GM12878 (cell line): ENCODE results near the gene CNPY1. TPM values are rescaled to one million over a fixed set of nuclear protein-coding genes. Genes with fewer than 3 reads are reported as not detected.

Experiments used
- ATAC-seq: fragments of 200-7000 bp; cut with Tn5 transposase; 3 replicates; pipeline ENCODE4 v1.9.1; 2020; ENCODE audit warnings: mild to moderate bottlenecking, moderate library complexity
- BruUV-seq: library from RNA; stranded (reverse); fragments of 400-500 nt; replicated peaks from 2 replicates; lab custom pipeline; 2021; lab: Mats Ljungman, UMichigan
- CTCF ChIA-PET: fragments of 300-600 bp; sonication (Branson Sonifier 250); formaldehyde crosslinking; extraction: SDS; loops from one replicate; lab custom pipeline; 2021; ENCODE audit warnings: inconsistent platforms; lab: Yijun Ruan, JAX
- POLR2A ChIA-PET: fragments of 350-600 bp; formaldehyde crosslinking; extraction: SDS; loops from one replicate; lab custom pipeline; 2021; ENCODE audit warnings: inconsistent platforms; lab: Charles Lee
- RAD21 ChIA-PET: fragments of 300-600 bp; sonication (Branson Sonifier 250); formaldehyde crosslinking; loops from one replicate; lab custom pipeline; 2023; ENCODE audit warnings: antibody characterized with exemption; ENCODE audit not compliant: unreplicated experiment; lab: Charles Lee
- SMC1A ChIA-PET: fragments of 300-600 bp; sonication (Branson Sonifier 250); formaldehyde crosslinking; loops from one replicate; lab custom pipeline; 2023; ENCODE audit not compliant: unreplicated experiment, uncharacterized antibody; lab: Charles Lee
- DNase-seq: peaks from one replicate; pipeline ENCODE4 v3.0.0-alpha.2; 2011; ENCODE audit warnings: low read depth, low spot score
- FAIRE-seq: peaks from 3 replicates; lab custom pipeline; 2011; peaks lifted over from hg19 to GRCh38; lab: Jason Lieb, UNC
- H2AFZ ChIP-seq: 2 replicates; pipeline ENCODE4 v1.6.0; 2011; ENCODE audit warnings: low read depth, low read length, control low read depth; ENCODE audit not compliant: control insufficient read depth
- H3K27ac ChIP-seq: 2 replicates; pipeline ENCODE4 v1.5.1; 2011; ENCODE audit warnings: control low read depth; ENCODE audit not compliant: control insufficient read depth, insufficient read depth
- H3K27me3 ChIP-seq, 2 experiments: replicated peaks in 1 of 2; 2 replicates each; pipeline versions ENCODE4 v1.6.0 to v1.6.1; 2011; ENCODE audit warnings: low read length in 1 of 2; ENCODE audit not compliant: control insufficient read depth in 2 of 2, insufficient read depth in 2 of 2
- H3K36me3 ChIP-seq, 2 experiments: 2 replicates each; pipeline ENCODE4 v1.5.1; 2011; ENCODE audit warnings: low read length in 1 of 2; ENCODE audit not compliant: control insufficient read depth in 2 of 2, insufficient read depth in 2 of 2
- H3K4me1 ChIP-seq: 2 replicates; pipeline ENCODE4 v1.6.1; 2011; ENCODE audit warnings: mild to moderate bottlenecking, low read length, moderate library complexity, mixed read lengths; ENCODE audit not compliant: control insufficient read depth, insufficient read depth
- H3K4me2 ChIP-seq: 2 replicates; pipeline ENCODE4 v1.6.0; 2011; ENCODE audit warnings: control low read depth; ENCODE audit not compliant: control insufficient read depth, insufficient read depth
- H3K4me3 ChIP-seq: fragments of 200-600 bp; sonication (generic); 2 replicates; pipeline ENCODE4 v1.5.1; 2016
- H3K79me2 ChIP-seq: 2 replicates; pipeline ENCODE4 v1.6.0; 2011; ENCODE audit warnings: low read length; ENCODE audit not compliant: control insufficient read depth, insufficient read depth
- H3K9ac ChIP-seq: 2 replicates; pipeline ENCODE4 v1.8.0; 2011; ENCODE audit warnings: low read length, control low read depth, mixed read lengths; ENCODE audit not compliant: control insufficient read depth, insufficient read depth
- H3K9me3 ChIP-seq: replicated peaks from 3 replicates; pipeline ENCODE4 v1.5.1; 2011; ENCODE audit warnings: mild to moderate bottlenecking, low read length; ENCODE audit not compliant: control insufficient read depth, insufficient read depth
- H4K20me1 ChIP-seq: 2 replicates; pipeline ENCODE4 v1.6.0; 2011; ENCODE audit not compliant: control insufficient read depth, insufficient read depth
- BHLHE40 ChIP-seq, 2 experiments: fragments of 450-650 bp in 1 of 2; IDR thresholded peaks; 2 replicates each; pipeline ENCODE4 v1.6.1; 2011 to 2017; ENCODE audit warnings: low read depth in 2 of 2, borderline replicate concordance in 1 of 2, improper control_type of control experiment in 1 of 2, low read length in 1 of 2, mild to moderate bottlenecking in 1 of 2
- CBFB ChIP-seq: IDR thresholded peaks from 2 replicates; pipeline ENCODE4 v1.6.1; 2016; ENCODE audit warnings: antibody characterized with exemption, low read depth
- FOXK2 ChIP-seq: fragments of 450-650 bp; IDR thresholded peaks from 2 replicates; pipeline ENCODE4 v1.6.1; 2017; ENCODE audit warnings: mild to moderate bottlenecking, moderate library complexity
- MEF2B ChIP-seq: fragments of 450-650 bp; IDR thresholded peaks from 2 replicates; pipeline ENCODE4 v1.6.1; 2018; ENCODE audit warnings: mild to moderate bottlenecking, moderate library complexity; ENCODE audit not compliant: partially characterized antibody, poor library complexity, severe bottlenecking
- RAD21 ChIP-seq: IDR thresholded peaks from 2 replicates; pipeline ENCODE4 v1.6.1; 2011; ENCODE audit warnings: mild to moderate bottlenecking, low read depth, low read length, moderate library complexity; ENCODE audit not compliant: insufficient read depth
- RCOR1 ChIP-seq: conservative IDR thresholded peaks from 2 replicates; pipeline ENCODE4 v1.6.1; 2012; ENCODE audit warnings: low read depth, low read length, improper control_type of control experiment
- SMC3 ChIP-seq: IDR thresholded peaks from 2 replicates; pipeline ENCODE4 v1.6.1; 2011; ENCODE audit warnings: low read length, improper control_type of control experiment, borderline replicate concordance
- SPI1 ChIP-seq: IDR thresholded peaks from 2 replicates; pipeline ENCODE4 v1.6.1; 2011; ENCODE audit warnings: low read depth, mild to moderate bottlenecking, low read length, moderate library complexity, borderline replicate concordance; ENCODE audit not compliant: insufficient read depth
- SREBF2 ChIP-seq: IDR thresholded peaks from 2 replicates; pipeline ENCODE4 v1.6.1; 2012; ENCODE audit warnings: mild to moderate bottlenecking, low read length
- YY1 ChIP-seq: IDR thresholded peaks from 2 replicates; pipeline ENCODE4 v1.6.1; 2011; ENCODE audit warnings: low read depth, mild to moderate bottlenecking, low read length
- ZNF622 ChIP-seq: fragments of 450-650 bp; IDR thresholded peaks from 2 replicates; pipeline ENCODE4 v1.6.1; 2017; ENCODE audit warnings: mild to moderate bottlenecking, inconsistent platforms
- ZZZ3 ChIP-seq: IDR thresholded peaks from 2 replicates; pipeline ENCODE4 v1.6.1; 2011; ENCODE audit warnings: low read depth; ENCODE audit not compliant: control insufficient read depth, insufficient read length
- WGBS: methylation state at CpG from one replicate; pipeline ENCODE4 v1.1.6; 2016; ENCODE audit warnings: low lambda C conversion rate; ENCODE audit not compliant: insufficient replicate concordance, insufficient coverage; ENCODE audit errors: missing lambda C conversion rate; 5-methylcytosine and 5-hydroxymethylcytosine counted together
- in situ Hi-C: fragments of 300-500 bp; cut with MboI; formaldehyde crosslinking; loops from 9 replicates; pipeline ENCODE4 v1.14.3; 2018; ENCODE audit warnings: mixed read lengths
- intact Hi-C: fragments of 100-400 bp; cut with micrococcal nuclease; formaldehyde crosslinking; loops from one replicate; pipeline ENCODE4 v1.14.2; 2022; ENCODE audit not compliant: unreplicated experiment
- polyA plus RNA-seq, 11 experiments: library from polyadenylated mRNA; depleted of rRNA in 4 of 11; unstranded in 6 of 11; stranded (reverse) in 5 of 11; fragments of >200 nt; fragmentation: Nextera tagmentation in 4 of 11; fragmentation: Illumina TruSeq in 1 of 11; extraction: Ambion mirVana in 4 of 11; extraction: Trizol in 1 of 11; gene quantifications; 1 replicate in 1 of 11; 2 replicates in 10 of 11; pipeline versions ENCODE4 v1.2.1 to v1.2.3, GENCODE V29; 2011 to 2016; ENCODE audit warnings: inconsistent platforms in 2 of 11, missing spikeins in 2 of 11, low read depth in 1 of 11
- total RNA-seq, 4 experiments: library from RNA; depleted of rRNA in 3 of 4; stranded (reverse); fragments of >200 nt in 3 of 4; fragmentation: Illumina TruSeq in 1 of 4; extraction: Trizol in 1 of 4; gene quantifications; 2 replicates each; pipeline versions ENCODE4 v1.2.1 to v1.2.3, GENCODE V29; 2013 to 2021
- TF ChIP-seq, protein P1 (sequence below): fragments of 450-650 bp; IDR thresholded peaks from 2 replicates; pipeline ENCODE4 v1.6.1; 2017; ENCODE audit warnings: mild to moderate bottlenecking, moderate library complexity
- TF ChIP-seq, protein P2 (sequence below): fragments of 450-650 bp; IDR thresholded peaks from 2 replicates; pipeline ENCODE4 v1.6.1; 2017; ENCODE audit warnings: borderline replicate concordance
- TF ChIP-seq, protein P3 (sequence below), 3 experiments: IDR thresholded peaks in 2 of 3; conservative IDR thresholded peaks in 1 of 3; 2 replicates each; pipeline ENCODE4 v1.5.1; 2011; ENCODE audit warnings: low read depth in 3 of 3, low read length in 3 of 3, mild to moderate bottlenecking in 3 of 3, control low read depth in 2 of 3, moderate library complexity in 2 of 3, inconsistent platforms in 1 of 3, mixed read lengths in 1 of 3; ENCODE audit not compliant: control insufficient read depth in 2 of 3, insufficient read depth in 1 of 3; ENCODE audit errors: extremely low read depth in 1 of 3

CNPY1 gene
- total and polyA plus RNA-seq, 10 of the 15 experiments (the other 5 are each of a cell fraction or from before 2014, with no cell fraction given), result not detected

DNA sequence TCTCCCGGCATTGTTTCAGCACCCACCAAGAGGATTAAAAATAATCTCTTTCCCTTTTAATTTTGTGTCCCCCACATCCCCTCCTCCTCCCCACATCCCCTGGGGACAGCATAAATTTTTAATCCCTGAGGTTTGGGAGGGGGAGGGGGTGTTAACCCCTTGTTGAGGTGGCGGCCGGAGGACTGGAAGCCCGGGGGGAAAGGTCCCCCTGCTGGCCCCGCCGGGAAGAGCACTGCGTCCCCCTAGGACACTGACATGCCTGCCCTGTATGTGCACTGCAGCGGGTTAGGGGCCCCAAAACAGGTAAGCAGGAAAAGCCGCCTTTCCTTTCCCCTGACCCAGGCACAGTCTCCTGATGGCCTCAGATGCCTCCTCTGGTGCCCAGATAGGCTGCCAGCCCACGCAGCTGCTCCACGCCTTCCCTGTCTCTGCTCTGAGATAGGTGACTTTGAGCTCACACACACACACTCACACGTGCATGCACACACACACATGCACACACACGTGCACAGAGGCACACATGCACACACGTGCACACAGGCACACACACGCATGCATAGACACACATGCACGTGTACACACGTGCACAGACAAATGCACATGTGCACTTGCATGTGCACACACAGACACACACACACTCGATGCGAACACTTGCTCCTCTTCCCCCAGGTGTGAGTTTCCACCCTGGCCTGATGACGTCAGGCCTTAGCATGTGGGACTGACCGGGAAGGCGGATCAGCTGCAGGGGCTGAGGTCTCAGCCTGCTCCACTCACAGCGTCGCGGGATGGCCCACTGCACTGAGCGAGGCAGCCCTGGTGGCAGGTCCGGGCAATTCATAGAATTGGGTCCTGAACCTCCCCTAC, 12.3 kb downstream of the CNPY1 start:
- TF ChIP-seq RCOR1 (no peak), YY1 (0 out of 2 replicates have a peak, but pooled peaks have one; percentile 19), ZNF622 (no peak), MEF2B (no peak), SMC3 (peak; percentile 51), ZZZ3 (no peak), RAD21 (peak; percentile 42), SREBF2 (no peak), BHLHE40 (IDR thresholded peaks at IDR 0.05; ENCODE audit: borderline replicate concordance in 1 of 2, low read depth in 2 of 2, low read length in 1 of 2) (peak in 1 of 2 experiments; percentile 46; a peak in 2 of 4 replicates), FOXK2 (no peak), SPI1 (no peak), CBFB (no peak)
- TF ChIP-seq, protein P1, sequence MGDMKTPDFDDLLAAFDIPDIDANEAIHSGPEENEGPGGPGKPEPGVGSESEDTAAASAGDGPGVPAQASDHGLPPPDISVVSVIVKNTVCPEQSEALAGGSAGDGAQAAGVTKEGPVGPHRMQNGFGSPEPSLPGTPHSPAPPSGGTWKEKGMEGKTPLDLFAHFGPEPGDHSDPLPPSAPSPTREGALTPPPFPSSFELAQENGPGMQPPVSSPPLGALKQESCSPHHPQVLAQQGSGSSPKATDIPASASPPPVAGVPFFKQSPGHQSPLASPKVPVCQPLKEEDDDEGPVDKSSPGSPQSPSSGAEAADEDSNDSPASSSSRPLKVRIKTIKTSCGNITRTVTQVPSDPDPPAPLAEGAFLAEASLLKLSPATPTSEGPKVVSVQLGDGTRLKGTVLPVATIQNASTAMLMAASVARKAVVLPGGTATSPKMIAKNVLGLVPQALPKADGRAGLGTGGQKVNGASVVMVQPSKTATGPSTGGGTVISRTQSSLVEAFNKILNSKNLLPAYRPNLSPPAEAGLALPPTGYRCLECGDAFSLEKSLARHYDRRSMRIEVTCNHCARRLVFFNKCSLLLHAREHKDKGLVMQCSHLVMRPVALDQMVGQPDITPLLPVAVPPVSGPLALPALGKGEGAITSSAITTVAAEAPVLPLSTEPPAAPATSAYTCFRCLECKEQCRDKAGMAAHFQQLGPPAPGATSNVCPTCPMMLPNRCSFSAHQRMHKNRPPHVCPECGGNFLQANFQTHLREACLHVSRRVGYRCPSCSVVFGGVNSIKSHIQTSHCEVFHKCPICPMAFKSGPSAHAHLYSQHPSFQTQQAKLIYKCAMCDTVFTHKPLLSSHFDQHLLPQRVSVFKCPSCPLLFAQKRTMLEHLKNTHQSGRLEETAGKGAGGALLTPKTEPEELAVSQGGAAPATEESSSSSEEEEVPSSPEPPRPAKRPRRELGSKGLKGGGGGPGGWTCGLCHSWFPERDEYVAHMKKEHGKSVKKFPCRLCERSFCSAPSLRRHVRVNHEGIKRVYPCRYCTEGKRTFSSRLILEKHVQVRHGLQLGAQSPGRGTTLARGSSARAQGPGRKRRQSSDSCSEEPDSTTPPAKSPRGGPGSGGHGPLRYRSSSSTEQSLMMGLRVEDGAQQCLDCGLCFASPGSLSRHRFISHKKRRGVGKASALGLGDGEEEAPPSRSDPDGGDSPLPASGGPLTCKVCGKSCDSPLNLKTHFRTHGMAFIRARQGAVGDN, result no peak
- TF ChIP-seq, protein P2, sequence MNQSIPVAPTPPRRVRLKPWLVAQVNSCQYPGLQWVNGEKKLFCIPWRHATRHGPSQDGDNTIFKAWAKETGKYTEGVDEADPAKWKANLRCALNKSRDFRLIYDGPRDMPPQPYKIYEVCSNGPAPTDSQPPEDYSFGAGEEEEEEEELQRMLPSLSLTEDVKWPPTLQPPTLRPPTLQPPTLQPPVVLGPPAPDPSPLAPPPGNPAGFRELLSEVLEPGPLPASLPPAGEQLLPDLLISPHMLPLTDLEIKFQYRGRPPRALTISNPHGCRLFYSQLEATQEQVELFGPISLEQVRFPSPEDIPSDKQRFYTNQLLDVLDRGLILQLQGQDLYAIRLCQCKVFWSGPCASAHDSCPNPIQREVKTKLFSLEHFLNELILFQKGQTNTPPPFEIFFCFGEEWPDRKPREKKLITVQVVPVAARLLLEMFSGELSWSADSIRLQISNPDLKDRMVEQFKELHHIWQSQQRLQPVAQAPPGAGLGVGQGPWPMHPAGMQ, result no peak
- TF ChIP-seq, protein P3, sequence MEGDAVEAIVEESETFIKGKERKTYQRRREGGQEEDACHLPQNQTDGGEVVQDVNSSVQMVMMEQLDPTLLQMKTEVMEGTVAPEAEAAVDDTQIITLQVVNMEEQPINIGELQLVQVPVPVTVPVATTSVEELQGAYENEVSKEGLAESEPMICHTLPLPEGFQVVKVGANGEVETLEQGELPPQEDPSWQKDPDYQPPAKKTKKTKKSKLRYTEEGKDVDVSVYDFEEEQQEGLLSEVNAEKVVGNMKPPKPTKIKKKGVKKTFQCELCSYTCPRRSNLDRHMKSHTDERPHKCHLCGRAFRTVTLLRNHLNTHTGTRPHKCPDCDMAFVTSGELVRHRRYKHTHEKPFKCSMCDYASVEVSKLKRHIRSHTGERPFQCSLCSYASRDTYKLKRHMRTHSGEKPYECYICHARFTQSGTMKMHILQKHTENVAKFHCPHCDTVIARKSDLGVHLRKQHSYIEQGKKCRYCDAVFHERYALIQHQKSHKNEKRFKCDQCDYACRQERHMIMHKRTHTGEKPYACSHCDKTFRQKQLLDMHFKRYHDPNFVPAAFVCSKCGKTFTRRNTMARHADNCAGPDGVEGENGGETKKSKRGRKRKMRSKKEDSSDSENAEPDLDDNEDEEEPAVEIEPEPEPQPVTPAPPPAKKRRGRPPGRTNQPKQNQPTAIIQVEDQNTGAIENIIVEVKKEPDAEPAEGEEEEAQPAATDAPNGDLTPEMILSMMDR (IDR thresholded peaks at IDR 0.05 in 2 of 3, conservative IDR thresholded peaks at IDR 0.05 in 1 of 3; ENCODE audit: control insufficient read depth in 2 of 3, extremely low read depth in 1 of 3, insufficient read depth in 1 of 3, low read depth in 3 of 3, low read length in 3 of 3), result peak; percentile 53 to 80 (median 56)
- Histone ChIP-seq H3K9ac (no peak overlapping the region), H3K79me2 (no peaks in the 10 kb centered on the region), H2AFZ (no peak overlapping the region), H3K4me2 (peak overlapping the region; percentile 60), H3K4me3 (no peak overlapping the region), H3K27ac (no peak overlapping the region), H3K36me3 (no peaks in the 10 kb centered on the region), H3K4me1 (no peaks in the 10 kb centered on the region), H3K27me3 (peaks cover 14 to 25% of the 10 kb centered on the region in 2 experiments), H3K9me3 (no peaks in the 10 kb centered on the region; the same call in 2 of the 3 replicates), H4K20me1 (no peaks in the 10 kb centered on the region; the same call in 1 of the 2 replicates)
- ChIA-PET POLR2A (no interaction called here), RAD21 (no interaction called here), SMC1A (interaction anchor here (0.7 kb wide), 1 partner anchor 606 kb away, joined by 3 read pairs; no protein-coding TSS in a partner anchor), CTCF (no interaction called here)
- in situ Hi-C loops (no loop called here), intact Hi-C loops (loop anchor here (5.0 kb wide), 2 partner anchors 152 to 607 kb away; no protein-coding TSS in a partner anchor)
- FAIRE-seq (no peak), ATAC-seq (peak; percentile 92), DNase-seq (no peak)
- BruUV-seq, result no TSS peak
- 32% methylated on average over 27 of the region's 27 CpGs for WGBS
